Endothelial cell of umbilical vein (primary cell): ENCODE results near the gene MOB3B. TPM values are rescaled to one million over a fixed set of nuclear protein-coding genes. Genes with fewer than 3 reads are reported as not detected.

Experiments used
- BruUV-seq: library from RNA; stranded (reverse); fragments of 400-500 nt; replicated peaks from 2 replicates; lab custom pipeline; 2021; lab: Mats Ljungman, UMichigan
- CTCF ChIA-PET: fragments of 300-600, 350-600 bp; sonication (Branson Sonifier 250); formaldehyde crosslinking; loops from one replicate; lab custom pipeline; 2021; ENCODE audit warnings: antibody characterized with exemption, inconsistent platforms; lab: Charles Lee
- POLR2A ChIA-PET: fragments of 300-600, 350-600 bp; sonication (Branson Sonifier 250); formaldehyde crosslinking; loops from one replicate; lab custom pipeline; 2021; ENCODE audit warnings: antibody characterized with exemption, inconsistent platforms; lab: Charles Lee
- DNase-seq: peaks from one replicate; pipeline ENCODE4 v3.0.0-alpha.2; 2011; ENCODE audit warnings: low read depth, low spot score
- FAIRE-seq: peaks from 2 replicates; lab custom pipeline; 2011; peaks lifted over from hg19 to GRCh38; lab: Jason Lieb, UNC
- H2AFZ ChIP-seq: 2 replicates; pipeline ENCODE4 v1.6.0; 2012; ENCODE audit warnings: low read depth, low read length, control low read depth, inconsistent platforms
- H3K27ac ChIP-seq: 2 replicates; pipeline ENCODE4 v1.5.1; 2011; ENCODE audit warnings: low read depth, mild to moderate bottlenecking, control low read depth, low read length, moderate library complexity; ENCODE audit not compliant: insufficient read depth
- H3K27me3 ChIP-seq, 2 experiments: 2 replicates each; pipeline versions ENCODE4 v1.6.0 to v1.6.1; 2011; ENCODE audit warnings: low read length in 2 of 2, mixed read lengths in 1 of 2; ENCODE audit not compliant: control insufficient read depth in 2 of 2, insufficient read depth in 2 of 2
- H3K36me3 ChIP-seq, 2 experiments: 2 replicates in 1 of 2; 3 replicates in 1 of 2; pipeline ENCODE4 v1.5.1; 2011; ENCODE audit warnings: low read length in 2 of 2, mild to moderate bottlenecking in 1 of 2, moderate library complexity in 1 of 2; ENCODE audit not compliant: control insufficient read depth in 2 of 2, insufficient read depth in 2 of 2; ENCODE audit errors: extremely low read depth in 1 of 2
- H3K4me1 ChIP-seq: 3 replicates; pipeline ENCODE4 v1.5.1; 2011; ENCODE audit warnings: mild to moderate bottlenecking, low read length; ENCODE audit not compliant: control insufficient read depth, insufficient read depth; ENCODE audit errors: extremely low read depth
- H3K4me2 ChIP-seq: 2 replicates; pipeline ENCODE4 v1.6.1; 2011; ENCODE audit warnings: low read length, control low read depth, mixed read lengths; ENCODE audit not compliant: insufficient read depth
- H3K4me3 ChIP-seq, 3 experiments: fragments of 200-600 bp in 1 of 3; sonication (generic), shearing (Covaris generic) in 1 of 3; replicated peaks in 1 of 3; 2 replicates each; pipeline ENCODE4 v1.5.1; 2011 to 2016; ENCODE audit warnings: control low read depth in 3 of 3, low read length in 3 of 3, mild to moderate bottlenecking in 2 of 3, inconsistent platforms in 1 of 3, low read depth in 1 of 3, moderate library complexity in 1 of 3; ENCODE audit not compliant: insufficient read depth in 1 of 3
- H3K79me2 ChIP-seq: 2 replicates; pipeline ENCODE4 v1.6.0; 2012; ENCODE audit warnings: low read length, inconsistent platforms; ENCODE audit not compliant: control insufficient read depth, insufficient read depth
- H3K9ac ChIP-seq: replicated peaks from 2 replicates; pipeline ENCODE3; 2011; ENCODE audit warnings: low read length, control low read depth; ENCODE audit not compliant: insufficient read depth; ENCODE audit errors: extremely low read depth
- H3K9me1 ChIP-seq: replicated peaks from 3 replicates; pipeline ENCODE4 v1.6.0; 2011; ENCODE audit warnings: mild to moderate bottlenecking, low read length; ENCODE audit not compliant: control insufficient read depth, insufficient read depth; ENCODE audit errors: extremely low read depth
- H3K9me3 ChIP-seq: replicated peaks from 2 replicates; pipeline ENCODE4 v1.5.1; 2012; ENCODE audit warnings: low read length, inconsistent platforms; ENCODE audit not compliant: control insufficient read depth, insufficient read depth
- H4K20me1 ChIP-seq: replicated peaks from 2 replicates; pipeline ENCODE3; 2011; ENCODE audit warnings: mild to moderate bottlenecking, low read length; ENCODE audit not compliant: control insufficient read depth, insufficient read depth; ENCODE audit errors: extremely low read depth
- EZH2 ChIP-seq: IDR thresholded peaks from 2 replicates; pipeline ENCODE4 v1.6.1; 2012; ENCODE audit warnings: borderline replicate concordance, low read depth, mild to moderate bottlenecking, moderate library complexity, low read length, inconsistent platforms; ENCODE audit not compliant: severe bottlenecking
- FOS ChIP-seq: IDR thresholded peaks from 2 replicates; pipeline ENCODE4 v1.6.1; 2011; ENCODE audit warnings: mild to moderate bottlenecking, low read length, moderate library complexity, borderline replicate concordance; ENCODE audit not compliant: insufficient read depth
- GATA2 ChIP-seq: IDR thresholded peaks from 2 replicates; pipeline ENCODE4 v1.7.0; 2011; ENCODE audit warnings: low read depth, mild to moderate bottlenecking, moderate library complexity, mixed read lengths, low read length; ENCODE audit not compliant: insufficient read length, insufficient read depth
- JUN ChIP-seq: IDR thresholded peaks from 2 replicates; pipeline ENCODE4 v1.6.1; 2011; ENCODE audit warnings: borderline replicate concordance, low read depth; ENCODE audit not compliant: insufficient read length, insufficient read depth
- MYC ChIP-seq: IDR thresholded peaks from one replicate; pipeline ENCODE4 v1.6.1; 2011; ENCODE audit warnings: mild to moderate bottlenecking, low read depth, low read length
- POLR2A ChIP-seq: IDR thresholded peaks from 2 replicates; pipeline ENCODE4 v1.6.1; 2012; ENCODE audit warnings: low read depth, mild to moderate bottlenecking, control low read depth, low read length
- POLR2AphosphoS5 ChIP-seq: IDR thresholded peaks from 2 replicates; pipeline ENCODE4 v1.6.1; 2012; ENCODE audit warnings: low read depth, mild to moderate bottlenecking, control low read depth, low read length, moderate library complexity; ENCODE audit not compliant: insufficient read depth
- dilution Hi-C: fragments of 300-500 bp; cut with MboI; formaldehyde crosslinking; loops from one replicate; pipeline ENCODE4 v1.15.0; 2019; ENCODE audit warnings: low sequenced_read_pairs; ENCODE audit not compliant: extremely low pct_ligation_motif_present
- intact Hi-C: fragments of 100-400 bp; cut with micrococcal nuclease; formaldehyde crosslinking; loops from one replicate; pipeline ENCODE4 v1.10.0; 2022
- polyA plus RNA-seq, 4 experiments: library from polyadenylated mRNA; depleted of rRNA in 3 of 4; stranded (reverse) in 3 of 4; unstranded in 1 of 4; fragments of >200 nt; gene quantifications; 2 replicates each; pipeline versions ENCODE4 v1.2.1 to v1.2.3, GENCODE V29; 2011 to 2012; ENCODE audit warnings: missing spikeins in 1 of 4
- total RNA-seq: library from RNA; stranded (reverse); gene quantifications from 2 replicates; pipeline ENCODE4 v1.2.3, GENCODE V29; 2021
- TF ChIP-seq, protein P1 (sequence below): IDR thresholded peaks from 2 replicates; pipeline ENCODE4 v1.6.1; 2011; ENCODE audit not compliant: insufficient read depth, insufficient read length
- TF ChIP-seq, protein P2 (sequence below), 2 donors: IDR thresholded peaks; 1 replicate in 1 of 2; 2 replicates in 1 of 2; pipeline ENCODE4 v1.5.1; 2011; ENCODE audit warnings: low read length in 2 of 2, mild to moderate bottlenecking in 2 of 2, moderate library complexity in 2 of 2, control low read depth in 1 of 2, inconsistent platforms in 1 of 2, low read depth in 1 of 2; ENCODE audit not compliant: insufficient read depth in 1 of 2; ENCODE audit errors: extremely low read depth in 1 of 2

Gene MOB3B
- total and polyA plus RNA-seq, 2 donors (not counting 3 experiments of a cell fraction or from before 2014, with no cell fraction given) = 0.03 TPM; not detected in 1

DNA sequence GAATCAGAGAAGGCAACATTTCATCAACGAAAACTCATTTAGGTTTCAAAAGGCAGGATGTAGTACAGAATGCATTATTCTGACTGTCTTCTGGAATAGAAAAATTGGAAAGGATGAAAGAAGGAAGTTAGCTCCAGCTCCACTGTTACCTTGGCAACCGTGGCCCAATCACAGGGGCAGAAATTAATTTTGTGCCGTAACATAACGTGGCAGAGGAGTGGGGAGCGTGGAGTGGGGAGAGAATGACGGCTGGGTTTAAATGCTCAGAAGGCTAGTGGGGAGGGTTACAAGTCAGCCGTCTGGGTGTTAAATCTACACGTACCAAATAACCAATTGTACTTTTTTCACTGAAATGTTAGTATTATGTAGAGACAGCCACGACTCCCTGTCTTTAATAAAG lies 200.3 kb downstream of the MOB3B start:
- Histone ChIP-seq H3K36me3 (no peaks in the 10 kb centered on the region), H4K20me1 (no peaks in the 10 kb centered on the region), H3K9ac (no peak overlapping the region), H3K9me3 (no peaks in the 10 kb centered on the region), H3K27ac (no peak overlapping the region), H3K4me2 (no peak overlapping the region), H2AFZ (no peak overlapping the region), H3K4me3 (no peak overlapping the region), H3K9me1 (no peaks in the 10 kb centered on the region), H3K79me2 (no peaks in the 10 kb centered on the region), H3K4me1 (no peaks in the 10 kb centered on the region), H3K27me3 (peaks cover 7 to 10% of the 10 kb centered on the region in 2 experiments)
- FAIRE-seq (no peak), DNase-seq (no peak)
- CTCF ChIA-PET = interaction anchor here (1.7 kb wide), 1 partner anchor 200 kb away, joined by 10 read pairs; the partner anchor contains the start of gene MOB3B
- BruUV-seq = no TSS peak
- POLR2A ChIA-PET = no interaction called here
- intact Hi-C loops = no loop called here
- TF ChIP-seq FOS (no peak), EZH2 (no peak), GATA2 (no peak), MYC (no peak), POLR2AphosphoS5 (no peak), JUN (no peak), POLR2A (no peak)
- TF ChIP-seq, protein P1, sequence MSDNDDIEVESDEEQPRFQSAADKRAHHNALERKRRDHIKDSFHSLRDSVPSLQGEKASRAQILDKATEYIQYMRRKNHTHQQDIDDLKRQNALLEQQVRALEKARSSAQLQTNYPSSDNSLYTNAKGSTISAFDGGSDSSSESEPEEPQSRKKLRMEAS = no peak
- TF ChIP-seq, protein P2, sequence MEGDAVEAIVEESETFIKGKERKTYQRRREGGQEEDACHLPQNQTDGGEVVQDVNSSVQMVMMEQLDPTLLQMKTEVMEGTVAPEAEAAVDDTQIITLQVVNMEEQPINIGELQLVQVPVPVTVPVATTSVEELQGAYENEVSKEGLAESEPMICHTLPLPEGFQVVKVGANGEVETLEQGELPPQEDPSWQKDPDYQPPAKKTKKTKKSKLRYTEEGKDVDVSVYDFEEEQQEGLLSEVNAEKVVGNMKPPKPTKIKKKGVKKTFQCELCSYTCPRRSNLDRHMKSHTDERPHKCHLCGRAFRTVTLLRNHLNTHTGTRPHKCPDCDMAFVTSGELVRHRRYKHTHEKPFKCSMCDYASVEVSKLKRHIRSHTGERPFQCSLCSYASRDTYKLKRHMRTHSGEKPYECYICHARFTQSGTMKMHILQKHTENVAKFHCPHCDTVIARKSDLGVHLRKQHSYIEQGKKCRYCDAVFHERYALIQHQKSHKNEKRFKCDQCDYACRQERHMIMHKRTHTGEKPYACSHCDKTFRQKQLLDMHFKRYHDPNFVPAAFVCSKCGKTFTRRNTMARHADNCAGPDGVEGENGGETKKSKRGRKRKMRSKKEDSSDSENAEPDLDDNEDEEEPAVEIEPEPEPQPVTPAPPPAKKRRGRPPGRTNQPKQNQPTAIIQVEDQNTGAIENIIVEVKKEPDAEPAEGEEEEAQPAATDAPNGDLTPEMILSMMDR (IDR thresholded peaks at IDR 0.05; ENCODE audit: extremely low read depth in 1 of 2, insufficient read depth in 1 of 2, low read depth in 1 of 2, low read length in 2 of 2) = no peak
- dilution Hi-C loops = loop anchor here (25.0 kb wide), 1 partner anchor 183 kb away; the partner anchor contains the start of gene IFNK
